Activated CD4-positive, alpha-beta memory T cell treated with anti-CD3 and anti-CD28 coated beads for 36 hours (primary cell): ENCODE measurements around the gene PUM2. TPM values are rescaled to one million over a fixed set of nuclear protein-coding genes. Genes with fewer than 3 reads are reported as not detected.

Experiments used
- CTCF ChIA-PET: fragments of 350-600 bp; sonication (Branson Sonifier 250); formaldehyde crosslinking; loops from one replicate; lab custom pipeline; 2021; ENCODE audit warnings: antibody characterized with exemption, inconsistent platforms; lab: Charles Lee
- POLR2A ChIA-PET: fragments of 350-600 bp; sonication (Branson Sonifier 250); formaldehyde crosslinking; loops from one replicate; lab custom pipeline; 2021; ENCODE audit warnings: antibody characterized with exemption; lab: Charles Lee
- DNase-seq: peaks from one replicate; pipeline ENCODE4 v3.0.0-alpha.2; 2020
- H3K27ac Mint-ChIP-seq: one replicate; pipeline ENCODE4 v1.8.0; 2021; ENCODE audit warnings: mixed read lengths
- H3K27me3 Mint-ChIP-seq: one replicate; pipeline ENCODE4 v1.8.0; 2021; ENCODE audit warnings: mixed read lengths
- H3K36me3 Mint-ChIP-seq: one replicate; pipeline ENCODE4 v1.8.0; 2021; ENCODE audit warnings: mixed read lengths
- H3K4me1 Mint-ChIP-seq: one replicate; pipeline ENCODE4 v1.8.0; 2021; ENCODE audit warnings: low read depth, mixed read lengths
- H3K4me3 Mint-ChIP-seq: one replicate; pipeline ENCODE4 v1.8.0; 2021; ENCODE audit warnings: mild to moderate bottlenecking, mixed read lengths
- H3K9me3 Mint-ChIP-seq: one replicate; pipeline ENCODE4 v1.8.0; 2021; ENCODE audit warnings: mixed read lengths
- intact Hi-C: fragments of 100-400 bp; cut with micrococcal nuclease; formaldehyde crosslinking; loops from one replicate; pipeline ENCODE4 v1.15.1; 2023
- total RNA-seq, 2 experiments: library from RNA; stranded (reverse); gene quantifications; one replicate each; pipeline ENCODE4 v1.2.3, GENCODE V29; 2021

PUM2 gene
- total RNA-seq, 2 experiments from 2014 or later, result 122 TPM

DNA sequence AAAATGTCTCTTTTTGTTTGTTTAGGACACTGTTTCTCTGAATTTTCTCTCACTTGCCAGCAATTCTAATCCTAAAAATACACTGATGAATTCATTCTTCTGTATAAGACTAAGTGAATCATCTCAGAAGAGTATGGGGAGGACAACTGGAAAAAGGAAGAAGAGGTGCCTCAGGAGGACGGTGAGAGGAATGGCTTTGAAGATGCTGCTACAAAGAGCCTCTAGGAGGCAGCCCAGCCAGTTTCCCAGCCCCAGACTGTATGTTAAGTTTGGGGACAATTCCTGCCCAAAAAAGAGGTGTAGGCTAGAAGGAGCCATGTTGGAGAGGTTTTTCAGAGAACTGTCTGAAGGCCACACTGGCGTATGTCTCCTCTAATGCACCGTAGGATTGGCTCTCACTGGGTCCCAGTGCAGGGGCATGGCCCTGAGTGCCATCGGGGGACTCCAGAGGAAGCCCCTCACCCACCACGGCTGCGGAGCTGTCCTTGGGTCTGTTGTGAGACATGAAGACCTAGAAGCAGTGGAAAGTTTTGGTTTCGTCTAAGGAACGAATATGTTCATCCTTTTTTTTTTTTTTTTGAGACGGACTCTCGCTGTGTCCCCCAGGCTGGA is 122.6 kb downstream of the PUM2 start:
- Mint-ChIP-seq H3K27me3 (peaks cover 28% of the 10 kb centered on the region), H3K36me3 (no peaks in the 10 kb centered on the region), H3K4me1 (peaks cover 6% of the 10 kb centered on the region), H3K4me3 (no peak overlapping the region), H3K27ac (no peak overlapping the region), H3K9me3 (no peaks in the 10 kb centered on the region)
- ChIA-PET CTCF (no interaction called here), POLR2A (no interaction called here)
- peak; percentile 2 for DNase-seq
- intact Hi-C loops, result loop anchor here (10.0 kb wide), 1 partner anchor 213 kb away; the partner anchor contains the start of gene MATN3

- Mint-ChIP-seq H3K4me3 (no peak overlapping the region), H3K4me1 (peaks cover 6% of the 10 kb centered on the region)
- POLR2A ChIA-PET, result no interaction called here
Measured at GRCh38 chr2:20226152-20226545, 124.5 kb downstream of the PUM2 start.

DNA sequence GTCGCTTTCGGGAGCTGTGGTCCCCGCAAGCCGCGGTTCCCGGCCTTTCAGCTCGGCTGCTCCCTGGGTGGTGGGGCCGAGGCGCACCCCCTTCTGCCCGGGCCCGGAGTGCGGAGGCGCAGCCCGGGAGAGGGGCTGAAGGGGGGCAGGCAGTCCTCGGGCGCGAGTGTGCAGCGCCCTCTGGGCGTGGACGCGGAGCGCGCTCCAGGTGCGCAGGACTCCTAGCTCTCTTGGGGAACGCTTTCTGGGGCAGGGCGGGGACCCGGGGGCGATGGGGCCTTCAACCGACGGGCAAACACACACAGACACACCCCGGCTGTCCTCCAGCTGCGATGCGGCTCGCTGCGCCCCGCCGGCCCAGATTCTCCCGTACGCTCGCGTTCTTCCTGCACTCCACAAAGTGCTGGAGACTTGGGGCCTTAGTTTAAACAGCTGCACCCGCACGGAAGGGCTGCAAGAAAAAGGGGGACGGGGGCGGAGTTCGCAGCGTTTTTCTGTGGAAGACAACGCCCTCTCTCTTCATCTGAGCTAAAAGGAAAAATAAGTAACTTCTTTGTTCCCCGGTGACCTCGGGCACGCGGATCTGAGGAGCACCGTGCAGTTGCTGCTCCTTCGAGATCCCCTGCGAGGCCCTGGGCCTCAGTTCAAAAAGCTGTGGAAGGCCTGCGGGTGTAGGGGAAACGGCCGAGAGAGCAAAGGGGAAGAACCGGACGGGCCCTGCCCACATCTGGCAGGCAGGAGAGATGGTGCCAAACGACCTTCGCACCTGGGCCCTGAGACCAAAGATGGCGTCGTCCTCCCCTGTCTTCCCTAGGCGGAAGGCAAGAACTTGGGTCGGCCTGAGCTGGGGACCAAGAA is 125.1 kb downstream of the PUM2 start:
- Mint-ChIP-seq H3K27ac (no peak overlapping the region), H3K36me3 (no peaks in the 10 kb centered on the region), H3K4me1 (peaks cover 6% of the 10 kb centered on the region), H3K27me3 (peaks cover 41% of the 10 kb centered on the region), H3K9me3 (no peaks in the 10 kb centered on the region), H3K4me3 (peak overlapping the region; percentile 48)
- intact Hi-C loops, result loop anchor here (1.0 to 10.0 kb wide), 2 partner anchors 90 to 211 kb away; partner anchors contain the start of gene MATN3
- POLR2A ChIA-PET, result interaction anchor here (0.6 kb wide), 1 partner anchor 71 kb away, joined by 3 read pairs; no protein-coding TSS in a partner anchor
- peak; percentile 51 for DNase-seq
- CTCF ChIA-PET, result interaction anchor here (0.8 to 1.9 kb wide), 15 partner anchors 9 to 210 kb away, joined by 3 to 6 read pairs (median 4); no protein-coding TSS in a partner anchor

More at GRCh38 chr2:20226152-20226545, 124.5 kb downstream of the PUM2 start:
- intact Hi-C loops, result loop anchor here (10.0 kb wide), 1 partner anchor 211 kb away; the partner anchor contains the start of gene MATN3
- no peaks in the 10 kb centered on the region for H3K36me3 Mint-ChIP-seq
- CTCF ChIA-PET, result interaction anchor here (0.8 to 1.9 kb wide), 9 partner anchors 9 to 211 kb away, joined by 3 to 6 read pairs (median 5); no protein-coding TSS in a partner anchor
- peaks cover 41% of the 10 kb centered on the region for H3K27me3 Mint-ChIP-seq
- no peak overlapping the region for H3K27ac Mint-ChIP-seq
- no peaks in the 10 kb centered on the region for H3K9me3 Mint-ChIP-seq
- DNase-seq, result no peak

GRCh38 chr2:20224716-20225293 is 125.8 kb downstream of the PUM2 start, which contains the start of gene SDC1:
SDC1 (minus strand) TSS chr2:20225130; CDS start chr2:20224867, 263 bp downstream.
- CTCF ChIA-PET, result interaction anchor here (0.8 to 1.9 kb wide), 13 partner anchors 12 to 209 kb away, joined by 3 to 6 read pairs (median 5); no protein-coding TSS in a partner anchor
- intact Hi-C loops, result loop anchor here (1.0 to 10.0 kb wide), 2 partner anchors 90 to 210 kb away; partner anchors contain the start of gene MATN3

DNA sequence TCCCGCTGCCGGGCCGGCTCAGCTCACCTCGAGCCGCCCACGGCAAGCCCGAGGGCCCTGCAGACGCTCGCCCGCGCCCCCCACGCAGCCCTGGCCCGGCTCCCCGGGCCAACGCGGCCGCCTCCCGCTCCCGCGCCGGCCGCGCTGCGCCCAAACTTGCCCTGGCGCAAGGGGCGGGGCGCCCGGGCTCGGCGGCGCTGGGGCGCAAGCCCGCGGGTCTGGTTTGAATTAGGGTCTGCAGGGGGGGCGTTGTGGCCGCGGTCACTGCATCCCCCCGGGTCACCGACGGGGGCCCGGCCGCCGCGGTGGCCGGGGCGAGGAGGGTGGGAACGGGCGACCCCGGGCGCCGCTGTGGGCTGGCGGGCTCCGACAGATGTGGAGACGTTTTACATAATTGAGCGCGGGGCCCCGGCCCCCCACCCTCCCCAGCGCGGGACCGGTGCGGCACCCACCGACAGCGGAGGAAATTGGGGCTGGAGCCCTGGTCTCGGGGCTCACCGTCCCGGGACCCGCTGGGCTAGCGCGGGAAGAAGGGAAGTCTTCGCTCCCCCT is 126.4 kb downstream of the PUM2 start:
- CTCF ChIA-PET, result interaction anchor here (1.1 to 1.9 kb wide), 4 partner anchors 14 to 209 kb away, joined by 4 to 6 read pairs (median 6); no protein-coding TSS in a partner anchor
- H3K36me3 Mint-ChIP-seq, result no peaks in the 10 kb centered on the region
- no peak overlapping the region for H3K27ac Mint-ChIP-seq
- peaks cover 6% of the 10 kb centered on the region for H3K4me1 Mint-ChIP-seq
- H3K9me3 Mint-ChIP-seq, result no peaks in the 10 kb centered on the region
- H3K27me3 Mint-ChIP-seq, result peaks cover 44% of the 10 kb centered on the region
- intact Hi-C loops, result loop anchor here (10.0 kb wide), 1 partner anchor 209 kb away; the partner anchor contains the start of gene MATN3
- POLR2A ChIA-PET, result no interaction called here
- H3K4me3 Mint-ChIP-seq, result no peak overlapping the region
- no peak for DNase-seq

More at GRCh38 chr2:20224716-20225293, 125.8 kb downstream of the PUM2 start, which contains the start of gene SDC1:
- no peak for DNase-seq
- Mint-ChIP-seq H3K27me3 (peaks cover 44% of the 10 kb centered on the region), H3K4me3 (peak within 1 kb of the TSS; percentile 48), H3K27ac (no peak within 1 kb of the TSS), H3K9me3 (no peaks in the 10 kb centered on the region), H3K4me1 (peaks cover 6% of the 10 kb centered on the region), H3K36me3 (no peaks in the 10 kb centered on the region)
- POLR2A ChIA-PET, result interaction anchor here (0.6 kb wide), 1 partner anchor 70 kb away, joined by 3 read pairs; no protein-coding TSS in a partner anchor

GRCh38 chr2:20223407-20224163 is 127.1 kb downstream of the PUM2 start:
- Mint-ChIP-seq H3K4me3 (no peak overlapping the region), H3K4me1 (peaks cover 6% of the 10 kb centered on the region), H3K27me3 (peaks cover 41% of the 10 kb centered on the region), H3K36me3 (no peaks in the 10 kb centered on the region), H3K9me3 (no peaks in the 10 kb centered on the region), H3K27ac (no peak overlapping the region)
- intact Hi-C loops, result loop anchor here (10.0 kb wide), 1 partner anchor 209 kb away; the partner anchor contains the start of gene MATN3
- DNase-seq, result no peak
- POLR2A ChIA-PET, result no interaction called here
- CTCF ChIA-PET, result interaction anchor here (1.1 kb wide), 1 partner anchor 208 kb away, joined by 6 read pairs; no protein-coding TSS in a partner anchor

GRCh38 chr2:20222769-20223406 is 127.8 kb downstream of the PUM2 start:
- no peak overlapping the region for H3K27ac Mint-ChIP-seq
- POLR2A ChIA-PET, result no interaction called here
- CTCF ChIA-PET, result no interaction called here
- intact Hi-C loops, result loop anchor here (10.0 kb wide), 1 partner anchor 208 kb away; the partner anchor contains the start of gene MATN3
- peak overlapping the region; percentile 23 for H3K4me3 Mint-ChIP-seq
- no peak for DNase-seq
- H3K27me3 Mint-ChIP-seq, result peaks cover 41% of the 10 kb centered on the region
- no peaks in the 10 kb centered on the region for H3K36me3 Mint-ChIP-seq
- peaks cover 6% of the 10 kb centered on the region for H3K4me1 Mint-ChIP-seq
- no peaks in the 10 kb centered on the region for H3K9me3 Mint-ChIP-seq

DNA sequence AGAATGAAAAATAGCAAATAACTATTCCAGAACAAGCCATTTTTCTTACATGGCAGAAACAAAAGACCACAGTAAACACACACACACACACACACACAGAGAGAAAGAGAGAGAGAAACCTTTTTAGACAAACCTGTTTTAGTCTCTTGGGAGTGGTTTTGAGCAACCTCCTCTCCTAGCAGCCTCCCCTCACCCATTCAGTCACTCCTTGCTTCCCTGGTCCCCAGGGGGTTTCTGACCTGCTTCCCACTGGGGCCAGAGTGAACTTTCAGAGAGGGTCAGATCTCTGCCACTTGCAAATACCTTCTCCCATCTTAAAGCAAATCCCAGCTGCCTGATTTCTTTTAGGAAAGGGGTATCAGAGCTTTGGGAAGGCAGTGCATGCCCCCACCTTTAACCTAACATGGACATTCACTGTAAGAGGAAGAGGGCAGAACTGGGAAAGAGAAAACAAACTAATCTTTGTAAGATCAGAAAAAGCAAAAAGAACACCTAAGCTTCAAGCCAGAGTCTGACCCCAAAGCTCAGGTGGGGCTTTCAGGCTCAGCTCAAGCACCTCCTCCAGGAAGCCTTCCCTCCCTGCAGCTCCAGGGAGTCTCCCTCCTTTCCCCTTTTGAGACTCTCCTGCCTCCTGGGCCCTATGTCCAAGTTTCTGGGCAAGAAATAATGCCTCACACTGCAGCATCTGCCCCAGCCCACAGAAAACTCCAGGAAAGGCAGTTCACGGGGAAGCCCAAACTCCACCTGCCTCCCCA is 128.5 kb downstream of the PUM2 start:
- ChIA-PET POLR2A (no interaction called here), CTCF (no interaction called here)
- H3K36me3 Mint-ChIP-seq, result no peaks in the 10 kb centered on the region
- DNase-seq, result no peak
- no peak overlapping the region for H3K4me3 Mint-ChIP-seq
- H3K4me1 Mint-ChIP-seq, result peaks cover 6% of the 10 kb centered on the region
- peaks cover 34% of the 10 kb centered on the region for H3K27me3 Mint-ChIP-seq
- no peak overlapping the region for H3K27ac Mint-ChIP-seq
- intact Hi-C loops, result loop anchor here (10.0 kb wide), 1 partner anchor 207 kb away; the partner anchor contains the start of gene MATN3
- H3K9me3 Mint-ChIP-seq, result no peaks in the 10 kb centered on the region

- POLR2A ChIA-PET, result no interaction called here
- intact Hi-C loops, result loop anchor here (10.0 kb wide), 1 partner anchor 207 kb away; the partner anchor contains the start of gene MATN3
- Mint-ChIP-seq H3K4me1 (peaks cover 6% of the 10 kb centered on the region), H3K4me3 (no peak overlapping the region), H3K27ac (no peak overlapping the region), H3K27me3 (peaks cover 32% of the 10 kb centered on the region), H3K36me3 (no peaks in the 10 kb centered on the region), H3K9me3 (no peaks in the 10 kb centered on the region)
- CTCF ChIA-PET, result no interaction called here
- DNase-seq, result no peak
Measured at GRCh38 chr2:20221555-20221973, 129.1 kb downstream of the PUM2 start.
